Keratinocyte (primary cell): ENCODE data around the gene SQSTM1. TPM values are rescaled to one million over a fixed set of nuclear protein-coding genes. Genes with fewer than 3 reads are reported as not detected.
"Not testable (repeated sequence)": the region's sequence is repeated elsewhere in the genome, so short reads cannot be mapped to it uniquely, and the experiment has no call there.

Source experiments
- DNase-seq: peaks from one replicate; pipeline ENCODE4 v3.0.0-alpha.2; 2011; ENCODE audit warnings: low read depth, missing footprints, low spot score
- FAIRE-seq: peaks from 2 replicates; lab custom pipeline; 2011; peaks lifted over from hg19 to GRCh38; lab: Jason Lieb, UNC
- H2AFZ ChIP-seq: 2 replicates; pipeline ENCODE4 v1.6.0; 2012; ENCODE audit warnings: low read length, control low read depth, inconsistent platforms; ENCODE audit not compliant: control insufficient read depth
- H3K27ac ChIP-seq: 2 replicates; pipeline ENCODE4 v1.5.1; 2011; ENCODE audit warnings: low read length; ENCODE audit not compliant: control insufficient read depth, insufficient read depth
- H3K27me3 ChIP-seq: 3 replicates; pipeline ENCODE4 v1.6.0; 2011; ENCODE audit warnings: low read length; ENCODE audit not compliant: control insufficient read depth, insufficient read depth; ENCODE audit errors: extremely low read depth
- H3K36me3 ChIP-seq, 2 experiments: 2 replicates in 1 of 2; 3 replicates in 1 of 2; pipeline ENCODE4 v1.5.1; 2011; ENCODE audit warnings: low read length in 2 of 2, mild to moderate bottlenecking in 1 of 2; ENCODE audit not compliant: control insufficient read depth in 2 of 2, insufficient read depth in 2 of 2; ENCODE audit errors: extremely low read depth in 1 of 2
- H3K4me1 ChIP-seq: 3 replicates; pipeline ENCODE4 v1.5.1; 2011; ENCODE audit warnings: low read length; ENCODE audit not compliant: control insufficient read depth, insufficient read depth; ENCODE audit errors: extremely low read depth
- H3K4me2 ChIP-seq: 3 replicates; pipeline ENCODE4 v1.6.0; 2011; ENCODE audit warnings: low read depth, low read length; ENCODE audit not compliant: control insufficient read depth, insufficient read depth; ENCODE audit errors: extremely low read depth
- H3K4me3 ChIP-seq, 3 experiments: fragments of 200-600 bp in 1 of 3; sonication (generic) in 1 of 3; 2 replicates in 2 of 3; 3 replicates in 1 of 3; pipeline ENCODE4 v1.5.1; 2011 to 2016; ENCODE audit warnings: low read length in 3 of 3, mild to moderate bottlenecking in 3 of 3, control low read depth in 2 of 3, inconsistent platforms in 1 of 3, low read depth in 1 of 3, mixed read lengths in 1 of 3, mixed run types in 1 of 3, moderate library complexity in 1 of 3; ENCODE audit not compliant: control insufficient read depth in 2 of 3, insufficient read depth in 2 of 3; ENCODE audit errors: extremely low read depth in 1 of 3
- H3K79me2 ChIP-seq: 2 replicates; pipeline ENCODE4 v1.6.0; 2012; ENCODE audit warnings: low read length; ENCODE audit not compliant: control insufficient read depth, insufficient read depth
- H3K9ac ChIP-seq: 3 replicates; pipeline ENCODE4 v1.6.0; 2011; ENCODE audit warnings: low read length; ENCODE audit not compliant: control insufficient read depth, insufficient read depth; ENCODE audit errors: extremely low read depth
- H3K9me1 ChIP-seq: 3 replicates; pipeline ENCODE4 v1.6.0; 2011; ENCODE audit warnings: low read length; ENCODE audit not compliant: control insufficient read depth, insufficient read depth; ENCODE audit errors: extremely low read depth
- H3K9me3 ChIP-seq: 2 replicates; pipeline ENCODE4 v1.5.1; 2012; ENCODE audit warnings: low read depth, low read length; ENCODE audit not compliant: control insufficient read depth
- H4K20me1 ChIP-seq: 3 replicates; pipeline ENCODE4 v1.6.0; 2011; ENCODE audit warnings: low read length; ENCODE audit not compliant: control insufficient read depth, insufficient read depth; ENCODE audit errors: extremely low read depth
- CTCF ChIP-seq, 3 experiments: IDR thresholded peaks in 1 of 3; conservative IDR thresholded peaks in 1 of 3; optimal IDR thresholded peaks in 1 of 3; 2 replicates in 2 of 3; 3 replicates in 1 of 3; pipeline versions ENCODE3 to v1.5.1; 2011; ENCODE audit warnings: low read length in 3 of 3, mild to moderate bottlenecking in 3 of 3, moderate library complexity in 2 of 3, control low read depth in 1 of 3, inconsistent platforms in 1 of 3; ENCODE audit not compliant: insufficient read depth in 2 of 3; ENCODE audit errors: extremely low read depth in 1 of 3
- EZH2 ChIP-seq: IDR thresholded peaks from one replicate; pipeline ENCODE4 v1.6.1; 2012; ENCODE audit warnings: inconsistent platforms, mild to moderate bottlenecking, low read length, moderate library complexity
- dilution Hi-C: fragments of 300-500 bp; cut with MboI; formaldehyde crosslinking; loops from one replicate; pipeline ENCODE4 v1.7.0; 2020; ENCODE audit warnings: low sequenced_read_pairs; ENCODE audit not compliant: extremely low pct_ligation_motif_present
- polyA plus RNA-seq, 5 experiments: library from polyadenylated mRNA; depleted of rRNA in 3 of 5; stranded (reverse) in 3 of 5; stranded (forward) in 1 of 5; unstranded in 1 of 5; fragments of >200 nt; gene quantifications; 1 replicate in 1 of 5; 2 replicates in 3 of 5; 3 replicates in 1 of 5; pipeline versions ENCODE4 v1.2.1 to v1.2.3, GENCODE V29; 2011 to 2012; ENCODE audit warnings: missing spikeins in 2 of 5, low read depth in 1 of 5, low replicate concordance in 1 of 5

Gene SQSTM1
- polyA plus RNA-seq, 1 donor (not counting 4 experiments of a cell fraction or from before 2014, with no cell fraction given) = 75.7 TPM

GRCh38 chr5:179834120-179834519 is 13.4 kb downstream of the SQSTM1 start:
- Histone ChIP-seq H3K27ac (no peak overlapping the region), H3K9me3 (no peaks in the 10 kb centered on the region), H3K4me1 (no peaks in the 10 kb centered on the region), H3K27me3 (no peaks in the 10 kb centered on the region), H3K4me3 (no peak overlapping the region), H4K20me1 (no peaks in the 10 kb centered on the region), H3K9me1 (no peaks in the 10 kb centered on the region), H3K9ac (no peak overlapping the region), H3K4me2 (no peak overlapping the region), H3K79me2 (no peaks in the 10 kb centered on the region), H2AFZ (no peak overlapping the region), H3K36me3 (peaks cover 28 to 44% of the 10 kb centered on the region in 2 experiments)
- TF ChIP-seq EZH2 (no peak), CTCF (optimal IDR thresholded peaks at IDR 0.05 in 1 of 3, IDR thresholded peaks at IDR 0.05 in 1 of 3, conservative IDR thresholded peaks at IDR 0.05 in 1 of 3; ENCODE audit: extremely low read depth in 1 of 3, insufficient read depth in 2 of 3, low read length in 3 of 3) (no peak)
- FAIRE-seq = no peak
- DNase-seq = no peak
- dilution Hi-C loops = loop anchor here (25.0 kb wide), 1 partner anchor 97 kb away; the partner anchor contains the start of gene MAML1

- not testable (repeated sequence) for H3K9me1 ChIP-seq
- dilution Hi-C loops = loop anchor here (25.0 kb wide), 1 partner anchor 98 kb away; the partner anchor contains the start of gene MAML1
Observed at GRCh38 chr5:179834871-179835270, 14.2 kb downstream of the SQSTM1 start.

More at GRCh38 chr5:179834871-179835270, 14.2 kb downstream of the SQSTM1 start:
- H3K4me1 ChIP-seq, DNase-seq, FAIRE-seq, H2AFZ ChIP-seq, H3K79me2 ChIP-seq, H3K9me3 ChIP-seq, H3K4me2 ChIP-seq, H3K9ac ChIP-seq, H3K27me3 ChIP-seq, H3K4me3 ChIP-seq, H4K20me1 ChIP-seq, H3K27ac ChIP-seq: not testable (repeated sequence)
- H3K36me3 ChIP-seq = peaks cover 25 to 44% of the 10 kb centered on the region in 2 experiments
